ENCODE data around the gene TTC28. TPM values are rescaled to one million over a fixed set of nuclear protein-coding genes. Genes with fewer than 3 reads are reported as not detected.

TTC28 gene
- total RNA-seq, 1 experiment from 2014 or later: 0.12 TPM

- no peaks in the 10 kb centered on the region for H3K36me3 ChIP-seq (ENCODE audit: control insufficient read depth in 1 of 2, insufficient read depth in 2 of 2, low read length in 2 of 2)
- ChIA-PET CTCF (no interaction called here), RAD21 (ENCODE audit: low non-redundant PET in 1 of 2, low total read pairs in 2 of 2, uncharacterized antibody in 2 of 2, unreplicated experiment in 2 of 2) (interaction anchor here in 1 of 2 experiments (0.7 kb wide), 1 partner anchor 218 kb away, joined by 4 read pairs; no protein-coding TSS in a partner anchor), POLR2A (no interaction called here)
- H3K9me2 ChIP-seq (ENCODE audit: insufficient read depth): no peaks in the 10 kb centered on the region
- ATAC-seq: no peak
- no peak overlapping the region for H2AFZ ChIP-seq (ENCODE audit: low read depth, low read length, poor library complexity, severe bottlenecking)
- H3K27me3 ChIP-seq (ENCODE audit: insufficient read depth, low read length): peaks cover 62% of the 10 kb centered on the region
- H3K4me2 ChIP-seq (ENCODE audit: low read length): no peak overlapping the region
- no peak overlapping the region for H3K4me3 ChIP-seq (replicated peaks in 1 of 2; ENCODE audit: low read depth in 1 of 2, low read length in 2 of 2)
- no peaks in the 10 kb centered on the region for H3K79me2 ChIP-seq (ENCODE audit: insufficient read depth, low read length)
- intact Hi-C loops (cut with micrococcal nuclease): no loop called here
- no peaks in the 10 kb centered on the region for H3K4me1 ChIP-seq (ENCODE audit: control insufficient read depth in 1 of 2, insufficient read depth in 2 of 2, low read length in 2 of 2)
- no peak for DNase-seq (ENCODE audit: low read depth, low spot score)
- H3K9ac ChIP-seq (ENCODE audit: low read length): no peak overlapping the region
- H3K9me3 ChIP-seq (ENCODE audit: control insufficient read depth in 1 of 2, insufficient read depth in 1 of 2, low read depth in 1 of 2, low read length in 2 of 2): no peaks in the 10 kb centered on the region
- no peaks in the 10 kb centered on the region for H4K20me1 ChIP-seq (ENCODE audit: insufficient read depth)
- no peak overlapping the region for H3K27ac ChIP-seq (ENCODE audit: low read depth, low read length)
- TF ChIP-seq SIN3A (IDR thresholded peaks at IDR 0.05; ENCODE audit: low read depth): no peak
- no peak for TF ChIP-seq ATF3 (IDR thresholded peaks at IDR 0.05)
- BruUV-seq (replicated peaks): no TSS peak
Observed at GRCh38 chr22:28481725-28482124, 197.9 kb downstream of the TTC28 start.

DNA sequence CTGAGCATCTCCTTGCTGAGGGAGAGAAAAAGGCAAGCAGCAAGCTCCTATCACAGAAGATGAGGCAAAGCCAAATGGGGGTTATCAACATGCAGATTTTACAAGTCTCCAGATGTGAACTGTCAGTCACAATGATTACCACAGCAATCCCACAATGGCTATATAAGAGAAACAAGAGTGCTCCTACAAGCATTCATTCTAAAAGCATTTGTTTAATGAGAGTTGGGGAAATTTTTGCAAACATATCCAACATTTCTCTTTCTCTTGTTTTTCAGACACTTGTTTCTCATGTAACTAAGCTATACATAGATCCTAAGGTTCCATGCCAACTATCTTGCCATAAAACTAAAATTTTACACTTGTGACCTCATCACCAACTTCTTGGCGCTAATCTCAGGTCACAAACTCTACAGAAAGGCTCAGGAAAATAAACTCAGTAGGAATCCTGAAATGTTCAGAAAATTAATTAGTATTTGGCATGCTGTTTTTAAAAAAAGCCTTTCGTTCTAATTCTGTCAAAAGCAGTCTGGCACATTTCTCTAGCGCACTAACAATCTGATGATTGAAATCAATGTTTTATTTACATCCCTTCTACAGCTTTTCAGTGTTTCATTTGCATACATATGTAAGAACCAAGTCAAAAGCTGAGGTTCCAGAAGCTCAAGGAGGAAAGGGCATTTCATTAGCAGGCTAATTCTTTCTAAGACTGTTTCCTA is 199.5 kb downstream of the TTC28 start:
- Histone ChIP-seq H4K20me1 (ENCODE audit: insufficient read depth) (no peaks in the 10 kb centered on the region), H3K27ac (ENCODE audit: low read depth, low read length) (no peak overlapping the region), H3K4me3 (replicated peaks in 1 of 2; ENCODE audit: low read depth in 1 of 2, low read length in 2 of 2) (no peak overlapping the region), H3K36me3 (ENCODE audit: control insufficient read depth in 1 of 2, insufficient read depth in 2 of 2, low read length in 2 of 2) (no peaks in the 10 kb centered on the region), H3K27me3 (ENCODE audit: insufficient read depth, low read length) (peaks cover 57% of the 10 kb centered on the region), H2AFZ (ENCODE audit: low read depth, low read length, poor library complexity, severe bottlenecking) (no peak overlapping the region), H3K9ac (ENCODE audit: low read length) (no peak overlapping the region), H3K4me1 (ENCODE audit: control insufficient read depth in 1 of 2, insufficient read depth in 2 of 2, low read length in 2 of 2) (no peaks in the 10 kb centered on the region), H3K9me2 (ENCODE audit: insufficient read depth) (no peaks in the 10 kb centered on the region), H3K9me3 (ENCODE audit: control insufficient read depth in 1 of 2, insufficient read depth in 1 of 2, low read depth in 1 of 2, low read length in 2 of 2) (no peaks in the 10 kb centered on the region), H3K4me2 (ENCODE audit: low read length) (no peak overlapping the region), H3K79me2 (ENCODE audit: insufficient read depth, low read length) (no peaks in the 10 kb centered on the region)
- intact Hi-C loops (cut with micrococcal nuclease): no loop called here
- DNase-seq (ENCODE audit: low read depth, low spot score) (no peak), ATAC-seq (no peak)
- no TSS peak for BruUV-seq (replicated peaks)
- no peak for TF ChIP-seq ZBTB33 (IDR thresholded peaks at IDR 0.05; ENCODE audit: extremely low read depth, insufficient replicate concordance, low read length)
- ChIA-PET CTCF (no interaction called here), POLR2A (no interaction called here), RAD21 (ENCODE audit: low non-redundant PET in 1 of 2, low total read pairs in 2 of 2, uncharacterized antibody in 2 of 2, unreplicated experiment in 2 of 2) (no interaction called here)
